K562 (cell line): ENCODE measurements around the gene KRTAP1-5. TPM values are rescaled to one million over a fixed set of nuclear protein-coding genes. Genes with fewer than 3 reads are reported as not detected.

Experiments used
- ATAC-seq: fragments of 200-7000 bp; cut with Tn5 transposase; 3 replicates; pipeline ENCODE4 v1.9.1; 2020; ENCODE audit warnings: moderate library complexity
- BruUV-seq: library from RNA; stranded (reverse); fragments of 400-500 nt; replicated peaks from 2 replicates; lab custom pipeline; 2021; lab: Mats Ljungman, UMichigan
- CTCF ChIA-PET: fragments of 300-600 bp; formaldehyde crosslinking; extraction: SDS; loops from one replicate; lab custom pipeline; 2021; ENCODE audit warnings: low intra/inter-chr PET ratio; lab: Yijun Ruan, JAX
- POLR2A ChIA-PET: fragments of 300-600, 350-650 bp; sonication (Branson Sonifier 250); formaldehyde crosslinking; extraction: SDS; loops from one replicate; lab custom pipeline; 2021; ENCODE audit warnings: antibody characterized with exemption, inconsistent platforms; lab: Yijun Ruan, JAX
- DNase-seq, 4 experiments: peaks; one replicate each; pipeline versions ENCODE4 v3.0.0 to v3.0.0-alpha.2; 2011 to 2018; ENCODE audit warnings: low spot score in 3 of 4, mixed read lengths in 3 of 4; ENCODE audit errors: extremely low read depth in 1 of 4
- FAIRE-seq: peaks from 2 replicates; lab custom pipeline; 2011; peaks lifted over from hg19 to GRCh38; lab: Jason Lieb, UNC
- H2AFZ ChIP-seq: 2 replicates; pipeline ENCODE4 v1.6.0; 2011; ENCODE audit warnings: low read depth, low read length, control low read depth, inconsistent platforms
- H3K27ac ChIP-seq: fragments of 200-600 bp; 3 replicates; pipeline ENCODE4 v1.8.0; 2011; ENCODE audit warnings: low read depth, mild to moderate bottlenecking, control low read depth, inconsistent platforms, low read length, moderate library complexity, mixed read lengths; ENCODE audit errors: extremely low read depth
- H3K27me3 ChIP-seq, 2 experiments: fragments of 300-600 bp in 1 of 2; 2 replicates in 1 of 2; 3 replicates in 1 of 2; pipeline versions ENCODE4 v1.6.0 to v1.8.0; 2011; ENCODE audit warnings: inconsistent platforms in 2 of 2, low read length in 2 of 2, mild to moderate bottlenecking in 1 of 2, mixed read lengths in 1 of 2, moderate library complexity in 1 of 2; ENCODE audit not compliant: control insufficient read depth in 2 of 2, insufficient read depth in 2 of 2
- H3K36me3 ChIP-seq: fragments of 300-600 bp; 3 replicates; pipeline ENCODE4 v1.8.0; 2011; ENCODE audit warnings: mild to moderate bottlenecking, low read length, inconsistent platforms; ENCODE audit not compliant: control insufficient read depth, insufficient read depth
- H3K4me1 ChIP-seq, 2 experiments: fragments of 200-600 bp in 1 of 2; replicated peaks in 1 of 2; 2 replicates in 1 of 2; 3 replicates in 1 of 2; pipeline versions ENCODE4 v1.5.1 to v1.8.0; 2011; ENCODE audit warnings: inconsistent platforms in 2 of 2, low read length in 2 of 2, mild to moderate bottlenecking in 1 of 2, mixed read lengths in 1 of 2, moderate library complexity in 1 of 2; ENCODE audit not compliant: control insufficient read depth in 2 of 2, insufficient read depth in 2 of 2
- H3K4me2 ChIP-seq: 2 replicates; pipeline ENCODE4 v1.6.1; 2011; ENCODE audit warnings: low read length, control low read depth, inconsistent platforms, mixed read lengths; ENCODE audit not compliant: insufficient read depth
- H3K4me3 ChIP-seq: fragments of 200-600 bp; sonication (generic), shearing (Covaris generic); 2 replicates; pipeline ENCODE4 v1.5.1; 2016; ENCODE audit warnings: control low read depth, inconsistent platforms
- H3K79me2 ChIP-seq: fragments of 200-600 bp; 3 replicates; pipeline ENCODE4 v1.8.0; 2011; ENCODE audit warnings: low read length, inconsistent platforms; ENCODE audit not compliant: control insufficient read depth, insufficient read depth
- H3K9ac ChIP-seq, 2 experiments: 2 replicates each; pipeline versions ENCODE4 v1.6.0 to v1.6.1; 2011; ENCODE audit warnings: low read depth in 2 of 2, low read length in 2 of 2, control low read depth in 1 of 2, inconsistent platforms in 1 of 2, mild to moderate bottlenecking in 1 of 2, mixed read lengths in 1 of 2; ENCODE audit not compliant: insufficient read depth in 1 of 2
- H3K9me1 ChIP-seq: one replicate; pipeline ENCODE4 v1.6.0; 2011; ENCODE audit warnings: inconsistent platforms, mild to moderate bottlenecking, low read length, moderate library complexity; ENCODE audit not compliant: control insufficient read depth, insufficient read depth
- H3K9me3 ChIP-seq: replicated peaks from 2 replicates; pipeline ENCODE4 v1.5.1; 2011; ENCODE audit warnings: low read depth, low read length, inconsistent platforms; ENCODE audit not compliant: control insufficient read depth, insufficient read depth
- H4K20me1 ChIP-seq: replicated peaks from 2 replicates; pipeline ENCODE4 v1.6.1; 2011; ENCODE audit warnings: low read length, inconsistent platforms, mixed read lengths; ENCODE audit not compliant: control insufficient read depth, insufficient read depth
- ELF4 ChIP-seq: fragments of 450-650 bp; formaldehyde crosslinking; IDR thresholded peaks from 2 replicates; pipeline ENCODE4 v1.4.0; 2022; ENCODE audit warnings: missing genetic modification characterization
- SP1 ChIP-seq: sonication (generic); formaldehyde crosslinking; IDR thresholded peaks from 2 replicates; pipeline ENCODE4 v1.8.1; 2022; ENCODE audit warnings: mild to moderate bottlenecking, missing genetic modification reagents
- in situ Hi-C: fragments of 300-500 bp; cut with MboI; formaldehyde crosslinking; loops from 4 replicates; pipeline ENCODE4 v1.15.0; 2018; ENCODE audit warnings: inconsistent platforms, mixed read lengths
- intact Hi-C: fragments of 100-400 bp; cut with micrococcal nuclease; formaldehyde crosslinking; loops from 2 replicates; pipeline ENCODE4 v1.14.2; 2022
- polyA plus RNA-seq, 8 experiments: library from polyadenylated mRNA; depleted of rRNA in 4 of 8; stranded (reverse) in 5 of 8; unstranded in 3 of 8; fragments of >200 nt; fragmentation: Nextera tagmentation in 2 of 8; fragmentation: Illumina TruSeq in 1 of 8; extraction: Ambion mirVana in 2 of 8; extraction: Trizol in 1 of 8; gene quantifications; 2 replicates each; pipeline versions ENCODE4 v1.2.1 to v1.2.3, GENCODE V29; 2011 to 2014; ENCODE audit warnings: inconsistent platforms in 1 of 8, missing spikeins in 1 of 8
- total RNA-seq, 7 experiments: library from RNA; depleted of rRNA in 6 of 7; stranded (reverse); fragments of >200 nt in 6 of 7; fragmentation: Illumina TruSeq in 2 of 7; extraction: Trizol in 2 of 7; gene quantifications; 2 replicates each; pipeline versions ENCODE4 v1.2.1 to v1.2.3, GENCODE V29; 2011 to 2021; ENCODE audit warnings: low replicate concordance in 1 of 7
- TF ChIP-seq, protein P1 (sequence below): fragments of 200-400 bp; formaldehyde crosslinking; IDR thresholded peaks from 2 replicates; pipeline ENCODE4 v1.6.1; 2017; ENCODE audit warnings: mild to moderate bottlenecking, low read depth, low read length, moderate library complexity
- TF ChIP-seq, protein P2 (sequence below): IDR thresholded peaks from 2 replicates; pipeline ENCODE4 v1.6.1; 2016; ENCODE audit warnings: missing genetic modification characterization, missing compliant biosample characterization

KRTAP1-5 gene
- total and polyA plus RNA-seq, 9 of the 15 experiments (the other 6 are each of a cell fraction or from before 2014, with no cell fraction given), result not detected

DNA sequence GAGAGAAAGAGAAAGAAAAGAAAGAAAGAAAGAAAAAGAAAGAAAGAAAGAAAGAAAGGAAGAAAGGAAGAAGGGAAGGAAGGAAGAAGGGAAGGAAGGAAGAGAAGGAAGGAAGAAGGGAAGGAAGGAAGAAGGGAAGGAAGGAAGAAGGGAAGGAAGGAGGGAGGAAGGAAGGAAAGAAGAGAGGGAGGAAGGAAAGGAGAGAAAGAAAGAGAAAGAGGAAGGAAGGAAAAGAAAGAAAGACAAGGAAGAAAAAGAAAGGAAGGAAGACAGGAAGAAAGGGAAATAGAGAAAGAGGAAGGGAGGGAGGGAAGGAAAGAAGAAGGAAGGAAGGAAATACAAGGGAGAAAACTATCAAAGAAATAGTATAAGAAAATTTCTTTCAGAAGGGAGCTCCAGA is 49.8 kb upstream of the KRTAP1-5 start:
- FAIRE-seq (no peak), ATAC-seq (no peak), DNase-seq (no peak)
- Histone ChIP-seq H3K27me3 (no peaks in the 10 kb centered on the region), H3K4me2 (no peak overlapping the region), H3K4me1 (no peaks in the 10 kb centered on the region), H3K27ac (no peak overlapping the region), H2AFZ (no peak overlapping the region), H3K9me1 (no peaks in the 10 kb centered on the region), H3K36me3 (no peaks in the 10 kb centered on the region), H4K20me1 (no peaks in the 10 kb centered on the region), H3K79me2 (no peaks in the 10 kb centered on the region), H3K4me3 (no peak overlapping the region), H3K9ac (no peak overlapping the region), H3K9me3 (no peaks in the 10 kb centered on the region)
- TF ChIP-seq SP1 (CRISPR knock-in tag) (no peak), ELF4 (CRISPR knock-in tag) (0 out of 2 replicates have a peak, but pooled peaks have one; percentile 44)
- TF ChIP-seq, protein P1, sequence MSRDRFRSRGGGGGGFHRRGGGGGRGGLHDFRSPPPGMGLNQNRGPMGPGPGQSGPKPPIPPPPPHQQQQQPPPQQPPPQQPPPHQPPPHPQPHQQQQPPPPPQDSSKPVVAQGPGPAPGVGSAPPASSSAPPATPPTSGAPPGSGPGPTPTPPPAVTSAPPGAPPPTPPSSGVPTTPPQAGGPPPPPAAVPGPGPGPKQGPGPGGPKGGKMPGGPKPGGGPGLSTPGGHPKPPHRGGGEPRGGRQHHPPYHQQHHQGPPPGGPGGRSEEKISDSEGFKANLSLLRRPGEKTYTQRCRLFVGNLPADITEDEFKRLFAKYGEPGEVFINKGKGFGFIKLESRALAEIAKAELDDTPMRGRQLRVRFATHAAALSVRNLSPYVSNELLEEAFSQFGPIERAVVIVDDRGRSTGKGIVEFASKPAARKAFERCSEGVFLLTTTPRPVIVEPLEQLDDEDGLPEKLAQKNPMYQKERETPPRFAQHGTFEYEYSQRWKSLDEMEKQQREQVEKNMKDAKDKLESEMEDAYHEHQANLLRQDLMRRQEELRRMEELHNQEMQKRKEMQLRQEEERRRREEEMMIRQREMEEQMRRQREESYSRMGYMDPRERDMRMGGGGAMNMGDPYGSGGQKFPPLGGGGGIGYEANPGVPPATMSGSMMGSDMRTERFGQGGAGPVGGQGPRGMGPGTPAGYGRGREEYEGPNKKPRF, result no peak
- TF ChIP-seq, protein P2, sequence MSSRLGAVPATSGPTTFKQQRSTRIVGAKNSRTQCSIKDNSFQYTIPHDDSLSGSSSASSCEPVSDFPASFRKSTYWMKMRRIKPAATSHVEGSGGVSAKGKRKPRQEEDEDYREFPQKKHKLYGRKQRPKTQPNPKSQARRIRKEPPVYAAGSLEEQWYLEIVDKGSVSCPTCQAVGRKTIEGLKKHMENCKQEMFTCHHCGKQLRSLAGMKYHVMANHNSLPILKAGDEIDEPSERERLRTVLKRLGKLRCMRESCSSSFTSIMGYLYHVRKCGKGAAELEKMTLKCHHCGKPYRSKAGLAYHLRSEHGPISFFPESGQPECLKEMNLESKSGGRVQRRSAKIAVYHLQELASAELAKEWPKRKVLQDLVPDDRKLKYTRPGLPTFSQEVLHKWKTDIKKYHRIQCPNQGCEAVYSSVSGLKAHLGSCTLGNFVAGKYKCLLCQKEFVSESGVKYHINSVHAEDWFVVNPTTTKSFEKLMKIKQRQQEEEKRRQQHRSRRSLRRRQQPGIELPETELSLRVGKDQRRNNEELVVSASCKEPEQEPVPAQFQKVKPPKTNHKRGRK (tag), result peak; percentile 87
- ChIA-PET POLR2A (no interaction called here), CTCF (no interaction called here)
- in situ Hi-C loops, result no loop called here
- intact Hi-C loops, result no loop called here
- BruUV-seq, result no TSS peak
